Measurements from ENCODE around the gene PTPN2. TPM values are rescaled to one million over a fixed set of nuclear protein-coding genes. Genes with fewer than 3 reads are reported as not detected.

Gene PTPN2
- polyA plus RNA-seq (2013, experiment 1 of 2): 32.5 TPM
- 32.5 TPM for polyA plus RNA-seq (2013, experiment 2 of 2)

- H3K4me2 ChIP-seq (ENCODE audit: insufficient read depth, low read length, poor library complexity, severe bottlenecking): peak within 1 kb of the TSS; percentile 79
- no peaks in the 10 kb centered on the region for H3K9me3 ChIP-seq (replicated peaks in 1 of 2; ENCODE audit: control insufficient read depth in 2 of 2, insufficient read depth in 1 of 2, low read depth in 1 of 2, low read length in 2 of 2)
- peak within 1 kb of the TSS; percentile 60 for H2BK12ac ChIP-seq (ENCODE audit: low read length)
- peak within 1 kb of the TSS; percentile 70 for H2BK15ac ChIP-seq (ENCODE audit: low read length)
- H2BK5ac ChIP-seq (ENCODE audit: low read length): peak within 1 kb of the TSS; percentile 91
- H4K91ac ChIP-seq (ENCODE audit: low read depth, low read length, poor library complexity): no peak within 1 kb of the TSS
- peak within 1 kb of the TSS; percentile 38 for H2BK120ac ChIP-seq (ENCODE audit: low read depth, low read length)
- peak within 1 kb of the TSS; percentile 97 for H3K14ac ChIP-seq (ENCODE audit: low read length)
- H3K4me3 ChIP-seq (ENCODE audit: low read length in 2 of 2): peak within 1 kb of the TSS; percentile 89 to 94
- peaks cover 8 to 11% of the 10 kb centered on the region in 2 donors for H3K4me1 ChIP-seq (ENCODE audit: control insufficient read depth in 2 of 2, insufficient read depth in 1 of 2, low read depth in 1 of 2, low read length in 2 of 2)
- peak within 1 kb of the TSS; percentile 98 for H2AFZ ChIP-seq (ENCODE audit: low read length)
- peak within 1 kb of the TSS; percentile 74 for H2AK5ac ChIP-seq (ENCODE audit: low read depth, low read length)
- peaks cover 6% of the 10 kb centered on the region for H3K79me1 ChIP-seq (ENCODE audit: low read depth, low read length)
- H3K23ac ChIP-seq (ENCODE audit: low read depth, low read length, poor library complexity): peak within 1 kb of the TSS; percentile 100
- H4K8ac ChIP-seq (ENCODE audit: low read depth, low read length): peak within 1 kb of the TSS; percentile 89
- no peaks in the 10 kb centered on the region for H3K36me3 ChIP-seq (replicated peaks in 1 of 2; ENCODE audit: control insufficient read depth in 2 of 2, insufficient read depth in 2 of 2, low read length in 2 of 2)
- H3K4ac ChIP-seq (ENCODE audit: low read length): peak within 1 kb of the TSS; percentile 80
- H3K9ac ChIP-seq (ENCODE audit: low read depth, low read length, poor library complexity): peak within 1 kb of the TSS; percentile 99
- DNase-seq (ENCODE audit: low spot score): peak; percentile 93
- H3K27me3 ChIP-seq (ENCODE audit: control insufficient read depth in 3 of 3, insufficient read depth in 3 of 3, low read depth in 1 of 3, low read length in 3 of 3): no peaks in the 10 kb centered on the region
- H3K18ac ChIP-seq (ENCODE audit: low read length): peak within 1 kb of the TSS; percentile 100
- no CpG with 5 or more reads among the region's 97 CpGs for WGBS, 2 donors (ENCODE audit: extremely low coverage in 2 of 2, insufficient read length in 2 of 2, insufficient replicate concordance in 1 of 2)
- H3K27ac ChIP-seq (replicated peaks; ENCODE audit: low read length): peak within 1 kb of the TSS; percentile 97
Measured at GRCh38 chr18:12883684-12884405, at the start of gene PTPN2. PTPN2 (minus strand) TSS chr18:12884237; CDS start chr18:12884141, 96 bp downstream.

- no peak overlapping the region for H3K27ac ChIP-seq (replicated peaks; ENCODE audit: low read length)
- H2BK120ac ChIP-seq (ENCODE audit: low read depth, low read length): no peak overlapping the region
- H4K91ac ChIP-seq (ENCODE audit: low read depth, low read length, poor library complexity): no peak overlapping the region
- H3K36me3 ChIP-seq (replicated peaks in 1 of 2; ENCODE audit: control insufficient read depth in 2 of 2, insufficient read depth in 2 of 2, low read length in 2 of 2): no peaks in the 10 kb centered on the region
- no peaks in the 10 kb centered on the region for H3K79me1 ChIP-seq (ENCODE audit: low read depth, low read length)
- no peak overlapping the region for H2AFZ ChIP-seq (ENCODE audit: low read length)
- no peaks in the 10 kb centered on the region for H3K27me3 ChIP-seq (ENCODE audit: control insufficient read depth in 3 of 3, insufficient read depth in 3 of 3, low read depth in 1 of 3, low read length in 3 of 3)
- H3K23ac ChIP-seq (ENCODE audit: low read depth, low read length, poor library complexity): no peak overlapping the region
- no peak overlapping the region for H3K9ac ChIP-seq (ENCODE audit: low read depth, low read length, poor library complexity)
- no peak overlapping the region for H3K4ac ChIP-seq (ENCODE audit: low read length)
- H2BK5ac ChIP-seq (ENCODE audit: low read length): no peak overlapping the region
- H3K4me1 ChIP-seq (ENCODE audit: control insufficient read depth in 2 of 2, insufficient read depth in 1 of 2, low read depth in 1 of 2, low read length in 2 of 2): peaks cover 0 to 7% of the 10 kb centered on the region in 2 donors
- no peak for DNase-seq (ENCODE audit: low spot score)
- no peak overlapping the region for H3K4me2 ChIP-seq (ENCODE audit: insufficient read depth, low read length, poor library complexity, severe bottlenecking)
- no peak overlapping the region for H4K8ac ChIP-seq (ENCODE audit: low read depth, low read length)
- H3K14ac ChIP-seq (ENCODE audit: low read length): no peak overlapping the region
- H3K9me3 ChIP-seq (replicated peaks in 1 of 2; ENCODE audit: control insufficient read depth in 2 of 2, insufficient read depth in 1 of 2, low read depth in 1 of 2, low read length in 2 of 2): peaks cover 0 to 1% of the 10 kb centered on the region in 2 donors
- no peak overlapping the region for H3K4me3 ChIP-seq (ENCODE audit: low read length in 2 of 2)
- no peak overlapping the region for H2BK15ac ChIP-seq (ENCODE audit: low read length)
- H3K18ac ChIP-seq (ENCODE audit: low read length): no peak overlapping the region
- no peak overlapping the region for H2BK12ac ChIP-seq (ENCODE audit: low read length)
- no peak overlapping the region for H2AK5ac ChIP-seq (ENCODE audit: low read depth, low read length)
Measured at GRCh38 chr18:12933327-12933726, 49.3 kb upstream of the PTPN2 start.

- H2BK12ac ChIP-seq (ENCODE audit: low read length): no peak overlapping the region
- H2BK5ac ChIP-seq (ENCODE audit: low read length): no peak overlapping the region
- no peaks in the 10 kb centered on the region for H3K79me1 ChIP-seq (ENCODE audit: low read depth, low read length)
- no peak overlapping the region for H3K4me3 ChIP-seq (ENCODE audit: low read length in 2 of 2)
- no peak for DNase-seq (ENCODE audit: low spot score)
- WGBS, 2 donors (ENCODE audit: extremely low coverage in 2 of 2, insufficient read length in 2 of 2, insufficient replicate concordance in 1 of 2): no CpG with 5 or more reads among the region's 3 CpGs
- H2AFZ ChIP-seq (ENCODE audit: low read length): no peak overlapping the region
- H2BK120ac ChIP-seq (ENCODE audit: low read depth, low read length): no peak overlapping the region
- H3K23ac ChIP-seq (ENCODE audit: low read depth, low read length, poor library complexity): no peak overlapping the region
- peaks cover 0 to 7% of the 10 kb centered on the region in 2 donors for H3K4me1 ChIP-seq (ENCODE audit: control insufficient read depth in 2 of 2, insufficient read depth in 1 of 2, low read depth in 1 of 2, low read length in 2 of 2)
- no peaks in the 10 kb centered on the region for H3K27me3 ChIP-seq (ENCODE audit: control insufficient read depth in 3 of 3, insufficient read depth in 3 of 3, low read depth in 1 of 3, low read length in 3 of 3)
- no peak overlapping the region for H2BK15ac ChIP-seq (ENCODE audit: low read length)
- no peak overlapping the region for H3K14ac ChIP-seq (ENCODE audit: low read length)
- no peak overlapping the region for H3K27ac ChIP-seq (replicated peaks; ENCODE audit: low read length)
- no peak overlapping the region for H3K4me2 ChIP-seq (ENCODE audit: insufficient read depth, low read length, poor library complexity, severe bottlenecking)
- no peak overlapping the region for H2AK5ac ChIP-seq (ENCODE audit: low read depth, low read length)
- no peaks in the 10 kb centered on the region for H3K36me3 ChIP-seq (replicated peaks in 1 of 2; ENCODE audit: control insufficient read depth in 2 of 2, insufficient read depth in 2 of 2, low read length in 2 of 2)
- H3K9me3 ChIP-seq (replicated peaks in 1 of 2; ENCODE audit: control insufficient read depth in 2 of 2, insufficient read depth in 1 of 2, low read depth in 1 of 2, low read length in 2 of 2): peaks cover 0 to 1% of the 10 kb centered on the region in 2 donors
- no peak overlapping the region for H4K91ac ChIP-seq (ENCODE audit: low read depth, low read length, poor library complexity)
- H3K9ac ChIP-seq (ENCODE audit: low read depth, low read length, poor library complexity): no peak overlapping the region
- no peak overlapping the region for H3K4ac ChIP-seq (ENCODE audit: low read length)
- no peak overlapping the region for H4K8ac ChIP-seq (ENCODE audit: low read depth, low read length)
- H3K18ac ChIP-seq (ENCODE audit: low read length): no peak overlapping the region
Measured at GRCh38 chr18:12930908-12931307, 46.9 kb upstream of the PTPN2 start.

GRCh38 chr18:12930376-12930775 lies 46.3 kb upstream of the PTPN2 start:
- WGBS, 2 donors (ENCODE audit: extremely low coverage in 2 of 2, insufficient read length in 2 of 2, insufficient replicate concordance in 1 of 2): no CpG with 5 or more reads among the region's 3 CpGs
- Histone ChIP-seq H3K9ac (ENCODE audit: low read depth, low read length, poor library complexity) (no peak overlapping the region), H2BK120ac (ENCODE audit: low read depth, low read length) (no peak overlapping the region)

More at GRCh38 chr18:12930376-12930775, 46.3 kb upstream of the PTPN2 start:
- no peak overlapping the region for H3K4ac ChIP-seq (ENCODE audit: low read length)
- no peak overlapping the region for H2AK5ac ChIP-seq (ENCODE audit: low read depth, low read length)
- no peak overlapping the region for H4K91ac ChIP-seq (ENCODE audit: low read depth, low read length, poor library complexity)
- no peak overlapping the region for H3K27ac ChIP-seq (replicated peaks; ENCODE audit: low read length)
- DNase-seq (ENCODE audit: low spot score): no peak
- no peak overlapping the region for H2BK5ac ChIP-seq (ENCODE audit: low read length)
- no peak overlapping the region for H3K18ac ChIP-seq (ENCODE audit: low read length)
- no peak overlapping the region for H3K23ac ChIP-seq (ENCODE audit: low read depth, low read length, poor library complexity)
- no peak overlapping the region for H2AFZ ChIP-seq (ENCODE audit: low read length)
- peaks cover 0 to 1% of the 10 kb centered on the region in 2 donors for H3K9me3 ChIP-seq (replicated peaks in 1 of 2; ENCODE audit: control insufficient read depth in 2 of 2, insufficient read depth in 1 of 2, low read depth in 1 of 2, low read length in 2 of 2)
- H3K4me2 ChIP-seq (ENCODE audit: insufficient read depth, low read length, poor library complexity, severe bottlenecking): no peak overlapping the region
- H3K27me3 ChIP-seq (ENCODE audit: control insufficient read depth in 3 of 3, insufficient read depth in 3 of 3, low read depth in 1 of 3, low read length in 3 of 3): no peaks in the 10 kb centered on the region
- no peaks in the 10 kb centered on the region for H3K36me3 ChIP-seq (replicated peaks in 1 of 2; ENCODE audit: control insufficient read depth in 2 of 2, insufficient read depth in 2 of 2, low read length in 2 of 2)
- H3K14ac ChIP-seq (ENCODE audit: low read length): no peak overlapping the region
- H4K8ac ChIP-seq (ENCODE audit: low read depth, low read length): no peak overlapping the region
- H3K4me3 ChIP-seq (ENCODE audit: low read length in 2 of 2): no peak overlapping the region
- H3K4me1 ChIP-seq (ENCODE audit: control insufficient read depth in 2 of 2, insufficient read depth in 1 of 2, low read depth in 1 of 2, low read length in 2 of 2): peaks cover 0 to 7% of the 10 kb centered on the region in 2 donors
- H3K79me1 ChIP-seq (ENCODE audit: low read depth, low read length): no peaks in the 10 kb centered on the region
- H2BK15ac ChIP-seq (ENCODE audit: low read length): no peak overlapping the region
- no peak overlapping the region for H2BK12ac ChIP-seq (ENCODE audit: low read length)
